CD14-positive monocyte (primary cell): ENCODE results near the gene WBP1. TPM values are rescaled to one million over a fixed set of nuclear protein-coding genes. Genes with fewer than 3 reads are reported as not detected.
A peak's percentile ranks its signal among the peaks of the same experiment; 100 is the strongest.

Experiments used
- DNase-seq, 3 donors: peaks; one replicate each; pipeline ENCODE4 v3.0.0-alpha.2; 2011 to 2022
- H2AFZ ChIP-seq: 2 replicates; pipeline ENCODE4 v1.6.0; 2012; ENCODE audit warnings: mild to moderate bottlenecking, low read depth, low read length, inconsistent platforms; ENCODE audit not compliant: insufficient read depth, poor library complexity, severe bottlenecking
- H3K27ac ChIP-seq, 2 donors: 1 replicate in 1 of 2; 2 replicates in 1 of 2; pipeline ENCODE4 v1.5.1; 2012 to 2013; ENCODE audit warnings: low read length in 2 of 2, control low read depth in 1 of 2, inconsistent platforms in 1 of 2, low read depth in 1 of 2, mild to moderate bottlenecking in 1 of 2
- H3K27me3 ChIP-seq, 2 donors: one replicate each; pipeline versions ENCODE4 v1.6.0 to v1.6.1; 2011 to 2013; ENCODE audit warnings: low read length in 2 of 2; ENCODE audit not compliant: control insufficient read depth in 2 of 2, insufficient read depth in 2 of 2
- H3K36me3 ChIP-seq, 2 donors: replicated peaks in 1 of 2; 1 replicate in 1 of 2; 2 replicates in 1 of 2; pipeline versions ENCODE4 v1.5.1 to v1.6.1; 2012 to 2013; ENCODE audit warnings: low read length in 2 of 2, control low read depth in 1 of 2, inconsistent platforms in 1 of 2, mild to moderate bottlenecking in 1 of 2; ENCODE audit not compliant: insufficient read depth in 2 of 2, control insufficient read depth in 1 of 2
- H3K4me1 ChIP-seq, 2 donors: 1 replicate in 1 of 2; 2 replicates in 1 of 2; pipeline versions ENCODE4 v1.5.1 to v1.6.1; 2012 to 2013; ENCODE audit warnings: low read length in 2 of 2, control low read depth in 1 of 2, inconsistent platforms in 1 of 2, mild to moderate bottlenecking in 1 of 2, moderate library complexity in 1 of 2; ENCODE audit not compliant: insufficient read depth in 2 of 2, control insufficient read depth in 1 of 2
- H3K4me2 ChIP-seq: replicated peaks from 2 replicates; pipeline ENCODE3; 2012; ENCODE audit warnings: low read length, moderate library complexity, mild to moderate bottlenecking; ENCODE audit not compliant: poor library complexity, severe bottlenecking; ENCODE audit errors: extremely low read depth
- H3K4me3 ChIP-seq, 3 experiments: fragments of 200-600 bp in 1 of 3; sonication (generic) in 1 of 3; replicated peaks in 1 of 3; 1 replicate in 2 of 3; 2 replicates in 1 of 3; pipeline ENCODE4 v1.5.1; 2011 to 2013; ENCODE audit warnings: low read length in 3 of 3, mild to moderate bottlenecking in 3 of 3, control low read depth in 2 of 3, low read depth in 2 of 3, inconsistent platforms in 1 of 3, moderate library complexity in 1 of 3
- H3K79me2 ChIP-seq: 2 replicates; pipeline ENCODE4 v1.6.0; 2012; ENCODE audit warnings: mild to moderate bottlenecking, control low read depth, inconsistent platforms, low read length, moderate library complexity; ENCODE audit not compliant: insufficient read depth
- H3K9ac ChIP-seq: 2 replicates; pipeline ENCODE4 v1.6.0; 2017; ENCODE audit warnings: low read length, mild to moderate bottlenecking; ENCODE audit not compliant: insufficient read depth, poor library complexity, severe bottlenecking
- H3K9me3 ChIP-seq, 2 donors: replicated peaks in 1 of 2; 1 replicate in 1 of 2; 2 replicates in 1 of 2; pipeline versions ENCODE4 v1.5.1 to v1.6.1; 2012 to 2013; ENCODE audit warnings: low read length in 2 of 2, control low read depth in 1 of 2; ENCODE audit not compliant: control insufficient read depth in 1 of 2, insufficient read depth in 1 of 2
- H4K20me1 ChIP-seq: 2 replicates; pipeline ENCODE4 v1.6.0; 2012; ENCODE audit warnings: mild to moderate bottlenecking, low read length, control low read depth, moderate library complexity; ENCODE audit not compliant: insufficient read depth
- H3K27ac Mint-ChIP-seq, 7 donors: one replicate each; pipeline ENCODE4 v1.8.0; 2020; ENCODE audit warnings: mild to moderate bottlenecking in 7 of 7, mixed read lengths in 7 of 7, moderate library complexity in 6 of 7, inconsistent platforms in 2 of 7
- H3K27me3 Mint-ChIP-seq, 3 donors: one replicate each; pipeline ENCODE4 v1.8.0; 2021 to 2022; ENCODE audit warnings: low read depth in 3 of 3, mild to moderate bottlenecking in 3 of 3, mixed read lengths in 3 of 3, moderate library complexity in 3 of 3, inconsistent platforms in 1 of 3
- H3K36me3 Mint-ChIP-seq, 2 donors: one replicate each; pipeline ENCODE4 v1.8.0; 2020; ENCODE audit warnings: mixed read lengths in 2 of 2, inconsistent platforms in 1 of 2, mild to moderate bottlenecking in 1 of 2
- H3K4me1 Mint-ChIP-seq: one replicate; pipeline ENCODE4 v1.8.0; 2020; ENCODE audit warnings: mild to moderate bottlenecking, mixed read lengths
- H3K4me3 Mint-ChIP-seq, 2 donors: one replicate each; pipeline ENCODE4 v1.8.0; 2020; ENCODE audit warnings: mild to moderate bottlenecking in 2 of 2, mixed read lengths in 2 of 2, moderate library complexity in 1 of 2
- H3K9me3 Mint-ChIP-seq, 7 donors: one replicate each; pipeline ENCODE4 v1.8.0; 2020 to 2022; ENCODE audit warnings: mixed read lengths in 7 of 7, mild to moderate bottlenecking in 6 of 7, moderate library complexity in 6 of 7, inconsistent platforms in 2 of 7
- CTCF ChIP-seq: fragments of 200-600 bp; IDR thresholded peaks from one replicate; pipeline ENCODE4 v1.8.0; 2022; ENCODE audit warnings: antibody characterized with exemption, mild to moderate bottlenecking
- WGBS: methylation state at CpG from one replicate; pipeline ENCODE4 v1.1.5; 2013; ENCODE audit warnings: missing lambda C conversion rate; ENCODE audit not compliant: insufficient coverage; 5-methylcytosine and 5-hydroxymethylcytosine counted together
- intact Hi-C, 2 donors: fragments of 100-400 bp; cut with micrococcal nuclease; formaldehyde crosslinking; loops; one replicate each; pipeline versions ENCODE4 v1.15.0 to v1.15.1; 2023
- polyA plus RNA-seq, 3 donors: library from polyadenylated mRNA; depleted of rRNA in 1 of 3; unstranded in 2 of 3; stranded (reverse) in 1 of 3; fragments of 300-500 nt in 2 of 3; fragments of >200 nt in 1 of 3; fragmentation: Illumina TruSeq in 2 of 3; gene quantifications; 1 replicate in 2 of 3; 2 replicates in 1 of 3; pipeline ENCODE4 v1.2.3, GENCODE V29; 2012 to 2021

Gene WBP1
- polyA plus RNA-seq, 3 donors = 23.9 to 109 (median 31.0) TPM

- Mint-ChIP-seq H3K4me3 (no peak overlapping the region), H3K9me3 (peaks cover 0 to 3% (median 0%) of the 10 kb centered on the region in 7 donors), H3K27ac (no peak overlapping the region), H3K4me1 (peaks cover 45% of the 10 kb centered on the region), H3K36me3 (peaks cover 20 to 27% of the 10 kb centered on the region in 2 donors), H3K27me3 (peaks cover 0 to 2% (median 0%) of the 10 kb centered on the region in 3 donors)
- Histone ChIP-seq H3K4me3 (no peak overlapping the region), H4K20me1 (peaks cover 6% of the 10 kb centered on the region), H3K4me1 (peaks cover 32 to 42% of the 10 kb centered on the region in 2 donors), H3K9ac (no peak overlapping the region), H3K79me2 (peaks cover 20% of the 10 kb centered on the region), H3K27me3 (no peaks in the 10 kb centered on the region), H3K36me3 (peaks cover 19 to 24% of the 10 kb centered on the region in 2 donors), H3K27ac (no peak overlapping the region), H2AFZ (no peak overlapping the region), H3K9me3 (no peaks in the 10 kb centered on the region), H3K4me2 (no peak overlapping the region)
- TF ChIP-seq CTCF = no peak
- intact Hi-C loops = no loop called here
- WGBS = 97% methylated on average over 25 of the region's 27 CpGs
- DNase-seq = no peak
Measured at GRCh38 chr2:74461187-74462053, 3.2 kb downstream of the WBP1 start.

GRCh38 chr2:74462054-74462785, 4.0 kb downstream of the WBP1 start:
- Mint-ChIP-seq H3K4me1 (peaks cover 37% of the 10 kb centered on the region), H3K9me3 (peaks cover 0 to 3% (median 0%) of the 10 kb centered on the region in 7 donors), H3K36me3 (peaks cover 18 to 24% of the 10 kb centered on the region in 2 donors), H3K27me3 (peaks cover 0 to 2% (median 0%) of the 10 kb centered on the region in 3 donors), H3K27ac (peak overlapping the region in 3 of 7 donors; percentile 15 to 58 (median 40)), H3K4me3 (no peak overlapping the region)
- no peaks in the 10 kb centered on the region for H3K27me3 ChIP-seq
- peaks cover 25 to 34% of the 10 kb centered on the region in 2 donors for H3K4me1 ChIP-seq
- no peak for TF ChIP-seq CTCF
- no peak for DNase-seq
- intact Hi-C loops = no loop called here
- peaks cover 6% of the 10 kb centered on the region for H4K20me1 ChIP-seq
- H2AFZ ChIP-seq = no peak overlapping the region
- H3K79me2 ChIP-seq = peaks cover 20% of the 10 kb centered on the region
- no peak overlapping the region for H3K27ac ChIP-seq
- H3K36me3 ChIP-seq = peaks cover 19 to 24% of the 10 kb centered on the region in 2 donors
- 96% methylated on average over 15 of the region's 20 CpGs for WGBS
- H3K4me2 ChIP-seq = no peak overlapping the region
- H3K4me3 ChIP-seq = no peak overlapping the region
- H3K9ac ChIP-seq = no peak overlapping the region
- H3K9me3 ChIP-seq = no peaks in the 10 kb centered on the region
